HG03095 (cell line): ENCODE measurements around the gene DDX23.
A peak's percentile ranks its signal among the peaks of the same experiment; 100 is the strongest.

Experiments used
- ATAC-seq: cut with Tn5 transposase; IDR thresholded peaks from one replicate; pipeline ENCODE4 v1.9.1; 2021; ENCODE audit warnings: moderate library complexity; ENCODE audit not compliant: unreplicated experiment

Gene DDX23

DNA sequence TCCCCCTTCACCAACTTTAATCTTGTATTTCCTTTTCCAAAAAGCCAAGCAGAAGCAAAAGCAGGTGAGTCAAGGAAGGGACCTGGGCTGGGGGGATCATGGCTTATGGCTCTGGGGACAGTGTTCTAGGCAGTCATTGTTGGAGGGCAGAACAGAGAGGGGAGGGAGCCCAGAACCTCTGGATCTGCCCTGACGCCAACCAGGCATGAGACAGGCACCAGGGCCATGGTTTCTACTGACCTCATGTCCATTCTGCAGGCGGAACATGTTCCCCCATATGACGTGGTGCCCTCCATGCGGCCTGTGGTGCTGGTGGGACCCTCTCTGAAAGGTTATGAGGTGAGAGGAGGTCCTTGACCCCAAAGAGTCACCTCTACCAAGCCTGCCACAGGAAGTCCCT lies 27.1 kb downstream of the DDX23 start:
- no peak for ATAC-seq

DNA sequence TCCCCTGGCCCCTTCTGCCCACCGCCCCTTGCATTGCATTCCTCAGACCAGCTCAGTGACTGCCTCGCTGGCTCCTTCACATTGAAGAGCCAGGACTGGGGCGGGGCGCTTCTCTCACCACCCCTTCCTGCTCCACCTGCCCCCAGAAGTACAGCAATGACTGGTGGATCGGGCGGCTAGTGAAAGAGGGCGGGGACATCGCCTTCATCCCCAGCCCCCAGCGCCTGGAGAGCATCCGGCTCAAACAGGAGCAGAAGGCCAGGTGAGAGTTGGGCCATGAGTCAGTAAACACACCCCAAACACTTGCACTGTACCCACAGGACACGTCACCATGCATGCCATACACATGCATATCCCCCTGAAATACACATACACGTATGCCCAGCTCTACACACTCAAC lies 27.9 kb downstream of the DDX23 start:
- ATAC-seq: no peak

DNA sequence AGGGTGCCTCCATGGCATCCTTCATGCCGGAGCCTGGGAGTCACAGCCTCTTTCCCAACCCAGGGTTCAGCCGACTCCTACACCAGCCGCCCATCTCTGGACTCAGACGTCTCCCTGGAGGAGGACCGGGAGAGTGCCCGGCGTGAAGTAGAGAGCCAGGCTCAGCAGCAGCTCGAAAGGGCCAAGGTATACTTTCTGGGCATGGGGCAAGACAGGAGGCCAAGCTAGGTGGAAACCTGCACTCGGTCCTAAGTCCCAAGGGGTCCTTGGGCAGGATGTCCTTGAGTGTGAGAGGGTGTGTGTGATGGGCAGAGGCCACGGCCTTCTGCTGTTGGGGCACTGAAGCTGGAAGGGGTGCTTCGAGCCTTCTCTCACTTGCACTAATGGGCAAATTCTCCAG lies 28.7 kb downstream of the DDX23 start:
- ATAC-seq: no peak

DNA sequence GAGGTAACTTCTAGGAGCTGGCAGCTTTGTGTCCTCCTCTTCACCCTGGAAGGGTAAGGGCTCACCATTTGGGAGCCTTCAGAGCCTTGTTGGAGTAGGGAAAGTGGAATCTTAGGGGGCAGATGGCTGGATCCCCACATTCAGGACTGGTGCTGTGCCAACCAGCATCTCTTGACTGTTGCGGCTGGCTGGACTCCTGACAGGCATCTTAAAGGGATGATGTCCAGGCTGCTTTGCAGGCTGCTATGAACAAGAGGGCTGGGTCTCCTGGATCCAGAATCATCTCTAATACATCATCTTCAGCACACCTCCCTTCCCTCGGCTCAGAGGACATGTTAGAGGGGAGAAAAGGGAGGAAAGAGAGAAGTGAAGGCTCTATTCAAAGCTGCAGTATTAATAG lies 29.3 kb downstream of the DDX23 start:
- ATAC-seq: no peak

DNA sequence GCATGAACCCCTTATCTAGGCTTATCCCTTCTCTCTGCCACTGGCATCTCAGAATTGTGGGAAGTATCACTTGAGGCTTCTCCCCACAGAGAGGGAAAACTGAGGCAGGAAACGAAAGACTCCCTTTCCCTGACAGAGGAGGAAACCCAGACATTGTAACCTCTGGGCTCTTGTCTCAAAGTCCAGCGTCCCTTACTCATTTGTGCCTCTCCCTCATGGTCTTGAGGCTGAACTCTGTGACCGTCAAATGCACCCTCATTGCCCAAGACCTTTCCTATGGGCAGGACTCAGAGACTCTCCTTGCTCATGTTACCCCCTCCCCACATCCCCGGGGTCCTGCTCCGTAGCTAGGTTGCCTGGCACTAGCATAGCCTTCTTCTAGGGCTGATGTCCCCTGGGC lies 29.8 kb downstream of the DDX23 start:
- no peak for ATAC-seq

GRCh38 chr12:48819986-48820725 lies 31.8 kb downstream of the DDX23 start:
- ATAC-seq: no peak

- no peak for ATAC-seq
Measured at GRCh38 chr12:48818831-48819590, 33.0 kb downstream of the DDX23 start.

GRCh38 chr12:48817873-48818830 lies 33.8 kb downstream of the DDX23 start, which contains the start of gene CACNB3:
CACNB3 (plus strand) TSS chr12:48818496; CDS start chr12:48818930, 434 bp downstream.
- ATAC-seq: no peak

GRCh38 chr12:48816143-48816854 lies 35.7 kb downstream of the DDX23 start:
- ATAC-seq: no peak

GRCh38 chr12:48815126-48816110 lies 36.5 kb downstream of the DDX23 start:
- peak; percentile 26 for ATAC-seq

DNA sequence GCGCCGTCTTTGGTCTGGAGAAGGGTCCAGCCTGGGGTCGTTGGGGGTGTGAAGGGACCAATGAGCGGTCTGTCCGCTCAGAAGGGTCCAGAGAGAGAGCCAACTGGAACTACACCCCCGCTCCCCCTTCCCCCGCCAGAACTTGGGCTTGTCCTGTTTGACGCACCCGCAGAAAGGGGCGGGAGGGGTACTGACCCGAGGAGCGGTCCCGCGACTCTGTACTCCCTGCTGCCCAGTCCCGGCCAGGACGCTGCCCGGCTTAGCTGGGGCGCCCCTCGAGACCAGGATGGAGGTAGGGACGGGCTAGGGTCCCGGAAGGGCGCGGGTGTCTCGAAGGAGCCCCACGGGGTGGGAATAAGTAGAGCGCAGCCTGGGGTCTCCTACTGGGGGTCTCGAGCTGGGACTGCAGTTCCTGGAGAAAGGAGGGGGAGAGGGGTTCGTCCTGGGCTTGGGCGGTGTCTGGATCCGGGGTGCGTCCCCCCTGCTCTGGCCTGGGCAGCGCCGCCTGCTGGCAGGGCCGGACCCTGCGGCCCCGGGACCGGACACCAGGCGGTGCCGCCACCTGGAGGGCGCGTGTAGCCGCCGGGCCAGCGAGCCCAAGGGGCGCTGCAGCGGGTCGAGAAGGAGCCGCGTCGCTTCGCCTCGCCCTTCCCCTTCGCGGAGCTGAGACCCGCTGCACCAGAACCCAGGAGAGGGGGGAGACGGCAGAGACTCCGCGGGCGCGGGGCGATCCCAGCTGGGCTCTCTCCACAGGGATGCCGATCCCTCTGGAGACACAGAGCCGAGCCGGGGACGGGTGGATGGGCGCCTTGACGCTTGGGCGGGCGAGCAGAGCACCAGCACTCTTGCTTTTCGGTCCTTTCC lies 37.5 kb downstream of the DDX23 start:
- ATAC-seq: peak; percentile 83

DNA sequence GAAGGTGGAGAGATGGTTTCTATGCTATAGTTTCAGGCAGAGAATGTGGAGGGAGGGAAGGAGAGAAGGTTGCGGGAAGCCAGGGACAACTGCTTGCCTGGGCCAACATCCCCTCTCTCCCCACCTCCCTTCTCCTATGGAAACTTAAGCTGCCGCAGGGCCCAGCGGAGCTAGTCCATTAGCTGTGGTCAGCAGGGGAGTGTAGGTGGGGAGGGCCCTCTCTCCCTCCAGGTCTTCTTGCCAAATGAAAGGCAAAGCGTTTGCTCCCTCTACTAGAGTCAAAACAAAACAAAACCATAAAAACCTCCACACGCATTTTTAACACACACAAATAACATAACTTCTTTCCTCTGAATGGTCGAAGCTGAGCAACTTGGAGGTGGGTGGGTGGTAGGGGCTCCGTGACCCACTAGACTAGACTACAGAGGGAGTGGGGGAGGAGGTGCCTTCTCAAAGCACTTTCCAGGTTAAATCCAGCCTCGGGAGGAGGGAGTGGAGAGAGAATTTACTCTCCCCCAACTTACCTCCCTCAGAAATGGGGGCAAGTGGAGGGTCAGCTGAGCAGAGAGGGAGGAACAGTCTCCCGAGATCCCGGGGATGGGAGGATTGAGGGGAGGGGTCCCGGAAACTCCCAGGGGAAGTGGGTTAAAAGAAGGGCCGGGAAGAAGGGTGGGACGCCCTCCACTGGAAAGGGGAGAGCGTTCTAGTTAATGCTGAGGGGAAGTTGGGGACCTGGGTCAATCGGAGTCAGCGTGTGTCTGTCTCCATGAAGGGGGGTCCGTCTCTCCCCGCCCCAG lies 38.3 kb downstream of the DDX23 start:
- ATAC-seq: no peak

DNA sequence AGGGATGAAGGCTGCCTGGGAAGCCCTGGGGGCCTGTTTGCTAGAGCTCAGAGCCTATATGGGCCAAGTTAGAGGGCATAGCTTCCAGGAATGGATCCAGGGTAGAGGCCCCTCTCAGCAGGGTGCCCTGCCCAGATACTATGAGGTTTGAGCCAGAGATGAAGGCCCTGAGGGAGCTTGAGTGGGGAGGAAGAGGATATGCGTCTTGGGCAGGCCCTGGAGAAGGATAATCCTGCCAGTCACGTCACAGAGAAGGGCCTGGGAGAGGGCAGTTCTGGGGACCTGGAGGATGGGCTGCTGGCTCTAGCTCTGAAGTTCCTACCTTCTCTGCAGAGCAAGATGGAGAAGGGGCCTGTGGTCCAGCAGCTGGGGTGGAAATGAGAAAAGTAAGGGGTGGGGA lies 39.6 kb downstream of the DDX23 start:
- ATAC-seq: no peak

- ATAC-seq: no peak
Measured at GRCh38 chr12:48811437-48812090, 40.4 kb downstream of the DDX23 start.

DNA sequence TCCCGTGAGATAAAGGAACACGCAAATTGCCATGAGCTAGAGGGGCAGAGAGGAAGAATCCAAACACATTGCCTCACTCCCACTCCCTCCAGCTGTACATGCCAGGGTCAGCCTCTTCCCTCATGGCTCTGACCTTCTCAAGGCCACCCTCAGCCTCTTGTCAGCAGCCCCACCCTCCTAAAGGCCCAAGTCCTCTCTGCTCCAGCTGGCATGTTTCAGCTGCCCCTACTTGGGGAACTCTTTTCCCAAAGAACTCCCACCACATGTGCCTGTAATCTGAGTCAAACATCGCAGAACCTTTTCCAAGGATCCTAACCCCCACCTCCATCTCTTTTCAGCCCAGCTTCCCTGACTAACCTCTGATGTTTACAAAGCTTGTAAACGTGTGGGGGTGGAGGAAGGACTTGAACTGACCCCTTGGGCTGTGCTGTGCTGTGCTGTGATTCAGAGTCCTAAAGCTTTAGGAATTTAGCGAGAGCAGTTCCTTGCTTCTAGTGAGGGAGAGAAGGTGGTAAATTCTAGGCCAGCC lies 41.0 kb downstream of the DDX23 start:
- no peak for ATAC-seq

DNA sequence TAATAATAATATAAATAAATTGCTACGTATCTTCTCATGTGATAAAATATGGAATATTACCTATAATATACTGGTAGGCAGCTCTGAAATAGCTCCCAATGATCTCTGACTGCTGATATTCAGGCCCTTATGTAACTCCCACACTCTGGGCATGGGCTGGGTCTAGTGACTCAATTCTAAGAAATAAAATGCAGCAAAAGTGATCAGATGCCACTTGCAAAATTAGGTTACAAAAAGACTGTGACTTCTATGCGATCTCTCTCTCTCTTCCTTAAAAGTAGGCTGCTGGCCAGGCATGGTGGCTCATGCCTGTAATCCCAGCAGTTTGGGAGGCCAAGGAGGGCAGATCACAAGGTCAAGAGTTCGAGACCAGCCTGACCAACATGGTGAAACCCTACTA lies 44.0 kb downstream of the DDX23 start:
- ATAC-seq: no peak

DNA sequence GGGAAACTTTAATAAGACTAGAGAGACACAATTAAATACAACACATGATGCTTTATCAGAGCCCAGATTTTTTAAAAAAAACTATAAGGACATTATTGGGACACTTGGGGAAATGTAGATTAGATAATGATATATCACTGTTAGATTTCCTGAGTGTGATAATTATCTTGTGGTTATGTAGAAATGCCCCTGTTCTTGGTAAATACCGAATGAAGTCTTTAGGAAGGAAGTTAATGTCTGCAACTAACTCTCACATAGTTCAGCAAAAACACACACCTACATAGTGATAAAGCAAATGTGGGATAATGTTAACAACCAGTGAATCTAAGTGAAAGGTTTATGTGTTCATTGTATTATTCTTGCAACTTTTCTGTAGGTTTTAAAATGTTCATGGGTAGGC lies 48.3 kb downstream of the DDX23 start:
- no peak for ATAC-seq
